ENCODE measurements around the gene GLRX. TPM values are rescaled to one million over a fixed set of nuclear protein-coding genes. Genes with fewer than 3 reads are reported as not detected.

Gene GLRX
- total RNA-seq, 4 donors from 2014 or later: 14.1 to 56.0 (median 34.0) TPM

DNA sequence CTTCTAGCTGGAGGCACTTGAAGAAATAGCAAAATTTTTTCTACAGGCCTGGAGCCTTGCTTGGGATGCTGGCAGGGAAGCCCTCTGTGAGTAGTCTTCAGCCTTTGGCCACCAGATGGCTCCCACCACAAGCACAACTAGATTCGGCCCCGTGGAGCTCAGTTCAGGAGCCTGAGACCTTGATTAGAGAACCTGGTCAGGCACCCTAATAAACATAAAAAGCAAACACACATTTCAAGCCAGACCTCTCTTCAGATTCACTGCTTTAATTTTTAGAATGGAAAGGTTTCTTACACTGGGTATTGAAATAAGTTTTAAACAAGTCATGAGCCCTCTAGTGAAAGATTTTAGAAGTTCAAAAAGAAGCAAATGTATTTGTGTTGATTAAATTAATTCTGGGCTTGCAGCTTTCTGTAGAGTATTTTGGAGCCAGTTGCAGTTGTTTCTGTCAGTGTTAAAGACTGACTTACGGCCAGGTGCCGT lies 41.4 kb downstream of the GLRX start:
- Histone ChIP-seq H3K36me3 (peaks cover 0 to 23% (median 4%) of the 10 kb centered on the region in 4 donors), H3K4me3 (no peak overlapping the region), H3K9me3 (no peaks in the 10 kb centered on the region), H3K27me3 (no peaks in the 10 kb centered on the region), H3K27ac (replicated peaks in 1 of 4) (peak overlapping the region; percentile 46 to 65 (median 59)), H3K4me1 (peaks cover 13 to 40% (median 24%) of the 10 kb centered on the region in 4 donors)
- intact Hi-C loops (cut with DNase I): loop anchor here (1.0 to 10.0 kb wide), 3 partner anchors 66 to 554 kb away; no protein-coding TSS in a partner anchor
- no peak for TF ChIP-seq POLR2A (IDR thresholded peaks at IDR 0.05; ENCODE audit: low read depth)
- no peak for TF ChIP-seq EP300 (IDR thresholded peaks at IDR 0.05)
- TF ChIP-seq, protein P1, sequence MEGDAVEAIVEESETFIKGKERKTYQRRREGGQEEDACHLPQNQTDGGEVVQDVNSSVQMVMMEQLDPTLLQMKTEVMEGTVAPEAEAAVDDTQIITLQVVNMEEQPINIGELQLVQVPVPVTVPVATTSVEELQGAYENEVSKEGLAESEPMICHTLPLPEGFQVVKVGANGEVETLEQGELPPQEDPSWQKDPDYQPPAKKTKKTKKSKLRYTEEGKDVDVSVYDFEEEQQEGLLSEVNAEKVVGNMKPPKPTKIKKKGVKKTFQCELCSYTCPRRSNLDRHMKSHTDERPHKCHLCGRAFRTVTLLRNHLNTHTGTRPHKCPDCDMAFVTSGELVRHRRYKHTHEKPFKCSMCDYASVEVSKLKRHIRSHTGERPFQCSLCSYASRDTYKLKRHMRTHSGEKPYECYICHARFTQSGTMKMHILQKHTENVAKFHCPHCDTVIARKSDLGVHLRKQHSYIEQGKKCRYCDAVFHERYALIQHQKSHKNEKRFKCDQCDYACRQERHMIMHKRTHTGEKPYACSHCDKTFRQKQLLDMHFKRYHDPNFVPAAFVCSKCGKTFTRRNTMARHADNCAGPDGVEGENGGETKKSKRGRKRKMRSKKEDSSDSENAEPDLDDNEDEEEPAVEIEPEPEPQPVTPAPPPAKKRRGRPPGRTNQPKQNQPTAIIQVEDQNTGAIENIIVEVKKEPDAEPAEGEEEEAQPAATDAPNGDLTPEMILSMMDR (IDR thresholded peaks at IDR 0.05): peak; percentile 85 to 93 (median 85)
- no peak for TF ChIP-seq POLR2AphosphoS5 (IDR thresholded peaks at IDR 0.05)
- 17% methylated on average over 4 of the region's 4 CpGs for WGBS
- DNase-seq (ENCODE audit: extremely low spot score): peak; percentile 95

DNA sequence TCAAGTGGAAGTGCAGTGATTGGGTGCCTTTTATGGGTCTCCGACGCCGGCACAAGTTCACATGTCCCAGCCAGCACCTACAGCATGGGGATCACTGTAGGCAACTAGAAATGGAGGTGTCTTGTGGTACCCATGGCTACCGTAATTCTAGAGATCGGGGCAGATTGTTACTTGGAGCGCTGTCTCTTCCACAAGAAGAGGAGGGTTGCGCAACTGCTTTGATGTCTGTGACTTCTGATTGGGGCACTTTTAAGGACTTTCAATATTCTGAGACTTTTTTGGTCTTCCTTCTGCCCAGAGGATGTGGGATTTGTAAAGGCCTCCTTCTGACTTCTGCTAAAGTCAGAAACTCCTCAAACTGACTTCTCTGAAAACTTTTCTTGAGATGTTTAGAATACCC lies 41.9 kb downstream of the GLRX start:
- no peaks in the 10 kb centered on the region for H3K9me3 ChIP-seq
- H3K36me3 ChIP-seq: peaks cover 0 to 23% (median 4%) of the 10 kb centered on the region in 4 donors
- no peak overlapping the region for H3K4me3 ChIP-seq
- intact Hi-C loops (cut with DNase I): loop anchor here (5.0 to 10.0 kb wide), 2 partner anchors 138 to 554 kb away; no protein-coding TSS in a partner anchor
- no peak for DNase-seq (ENCODE audit: extremely low spot score)
- TF ChIP-seq POLR2AphosphoS5 (IDR thresholded peaks at IDR 0.05) (no peak), POLR2A (IDR thresholded peaks at IDR 0.05; ENCODE audit: low read depth) (no peak), EP300 (IDR thresholded peaks at IDR 0.05) (no peak)
- TF ChIP-seq, protein P1 (IDR thresholded peaks at IDR 0.05): no peak
- no peaks in the 10 kb centered on the region for H3K27me3 ChIP-seq
- peak overlapping the region; percentile 46 to 65 (median 59) for H3K27ac ChIP-seq (replicated peaks in 1 of 4)
- WGBS: 91% methylated on average over 7 of the region's 7 CpGs
- H3K4me1 ChIP-seq: peaks cover 13 to 38% (median 24%) of the 10 kb centered on the region in 4 donors

DNA sequence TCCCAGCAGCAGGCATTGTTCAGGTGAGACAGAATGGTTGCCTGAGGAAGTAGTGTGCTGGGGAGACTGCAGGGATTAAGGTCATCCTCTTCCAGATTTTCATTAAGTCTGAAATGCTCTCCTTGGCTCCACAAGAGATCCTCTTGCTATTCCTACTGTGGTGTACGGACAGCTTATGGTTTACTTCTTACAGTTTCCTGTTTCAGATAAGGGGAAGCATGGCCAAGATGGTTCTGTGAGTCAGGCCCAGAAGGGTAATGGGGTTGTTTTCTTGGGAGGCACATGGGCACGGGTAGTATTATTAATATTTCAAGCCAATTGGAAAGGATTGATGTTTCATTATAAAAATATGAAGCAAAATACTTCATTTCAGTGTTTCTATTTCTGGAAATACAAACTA lies 42.9 kb downstream of the GLRX start:
- no peaks in the 10 kb centered on the region for H3K27me3 ChIP-seq
- DNase-seq (ENCODE audit: extremely low spot score): no peak
- 52% methylated on average over 2 of the region's 2 CpGs for WGBS
- peak overlapping the region; percentile 46 to 65 (median 56) for H3K27ac ChIP-seq (replicated peaks in 1 of 4)
- no peak overlapping the region for H3K4me3 ChIP-seq
- H3K9me3 ChIP-seq: no peaks in the 10 kb centered on the region
- intact Hi-C loops (cut with DNase I): loop anchor here (5.0 to 10.0 kb wide), 3 partner anchors 42 to 555 kb away; no protein-coding TSS in a partner anchor
- TF ChIP-seq, protein P1 (IDR thresholded peaks at IDR 0.05): no peak
- TF ChIP-seq POLR2AphosphoS5 (IDR thresholded peaks at IDR 0.05): no peak
- TF ChIP-seq POLR2A (IDR thresholded peaks at IDR 0.05; ENCODE audit: low read depth): no peak
- H3K36me3 ChIP-seq: peaks cover 0 to 16% (median 4%) of the 10 kb centered on the region in 4 donors
- peaks cover 12 to 29% (median 20%) of the 10 kb centered on the region in 4 donors for H3K4me1 ChIP-seq

DNA sequence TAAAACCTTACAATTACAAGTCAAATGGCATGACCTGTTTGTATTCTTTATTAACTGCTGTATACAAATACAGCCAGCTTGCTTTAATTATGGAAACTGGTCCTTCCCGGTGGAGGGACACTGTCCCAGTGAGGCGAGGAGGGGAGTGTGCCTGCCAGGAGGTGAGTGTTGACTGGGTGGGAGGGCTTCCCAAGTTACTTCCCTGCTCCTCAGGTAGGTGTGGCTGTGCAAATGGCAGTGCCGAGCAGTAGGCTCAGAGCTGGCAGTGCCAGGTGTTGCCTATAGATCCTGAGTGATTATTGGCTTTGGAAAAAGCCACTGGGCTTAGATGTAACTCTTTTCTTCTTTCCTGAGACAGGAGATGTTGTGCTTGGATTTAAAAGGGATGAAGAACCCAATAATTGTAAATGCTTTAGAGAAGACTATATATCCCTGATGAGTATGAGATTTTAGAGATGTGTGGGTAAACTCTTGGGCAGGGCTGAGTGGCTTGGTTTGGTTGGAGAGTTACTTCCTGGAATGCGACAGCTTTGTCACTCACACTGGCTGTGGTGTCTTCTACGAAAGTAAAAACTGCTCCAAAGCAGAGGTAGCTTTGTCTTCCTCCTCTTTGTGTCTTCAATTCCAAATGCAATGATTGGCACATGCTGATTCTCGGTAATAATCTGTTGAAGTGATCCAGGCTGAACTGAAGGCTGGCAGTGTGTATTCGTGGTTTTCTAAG lies 43.7 kb downstream of the GLRX start:
- TF ChIP-seq, protein P1 (IDR thresholded peaks at IDR 0.05): no peak
- TF ChIP-seq POLR2AphosphoS5 (IDR thresholded peaks at IDR 0.05) (no peak), EP300 (IDR thresholded peaks at IDR 0.05) (no peak), POLR2A (IDR thresholded peaks at IDR 0.05; ENCODE audit: low read depth) (no peak)
- no peak overlapping the region for H3K4me3 ChIP-seq
- H3K4me1 ChIP-seq: peaks cover 5 to 26% (median 18%) of the 10 kb centered on the region in 4 donors
- no peaks in the 10 kb centered on the region for H3K9me3 ChIP-seq
- no peaks in the 10 kb centered on the region for H3K27me3 ChIP-seq
- no peak for DNase-seq (ENCODE audit: extremely low spot score)
- intact Hi-C loops (cut with DNase I): loop anchor here (5.0 kb wide), 1 partner anchor 42 kb away; no protein-coding TSS in a partner anchor
- 81% methylated on average over 7 of the region's 7 CpGs for WGBS
- peaks cover 0 to 8% (median 4%) of the 10 kb centered on the region in 4 donors for H3K36me3 ChIP-seq
- peak overlapping the region; percentile 46 to 65 (median 56) for H3K27ac ChIP-seq (replicated peaks in 1 of 4)

All from esophagus muscularis mucosa (tissue), 4 donors.